ENCODE results near the gene LTB4R2. TPM values are rescaled to one million over a fixed set of nuclear protein-coding genes. Genes with fewer than 3 reads are reported as not detected.

Gene LTB4R2
- total and polyA plus RNA-seq, 2 of the 8 experiments (the other 6 are each of a cell fraction or from before 2014, with no cell fraction given) = 5.3 to 6.7 TPM

DNA sequence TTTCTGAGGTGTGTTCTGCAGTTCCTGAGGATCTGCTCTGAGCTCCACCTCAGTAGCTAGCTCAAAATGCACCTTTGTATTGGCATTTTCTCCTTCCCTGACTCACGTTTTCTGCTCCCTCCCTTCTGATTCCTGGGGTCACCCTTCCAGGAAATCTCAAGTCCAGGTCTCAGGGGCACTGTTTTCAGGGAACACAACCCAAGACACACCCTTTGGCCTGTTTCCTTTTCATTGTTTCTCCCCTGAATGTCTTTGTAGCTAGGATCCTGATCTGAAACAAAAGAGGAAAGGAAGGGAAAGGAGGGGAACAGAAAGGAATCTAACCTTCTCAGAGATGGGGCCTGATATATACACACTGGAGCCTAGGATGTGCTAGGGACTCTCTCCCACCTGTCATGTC is 37.2 kb downstream of the LTB4R2 start (continued):
- TF ChIP-seq CHD7 (IDR thresholded peaks at IDR 0.05; ENCODE audit: insufficient replicate concordance, low read length) = no peak
- TF ChIP-seq JUND (IDR thresholded peaks at IDR 0.05; ENCODE audit: low read length) = no peak
- TF ChIP-seq TCF12 (IDR thresholded peaks at IDR 0.05; ENCODE audit: low read depth, low read length) = no peak
- TF ChIP-seq RXRA (IDR thresholded peaks at IDR 0.05; ENCODE audit: insufficient read depth, low read depth, low read length) = no peak
- no peak for TF ChIP-seq RAD21 (IDR thresholded peaks at IDR 0.05 in 1 of 2, conservative IDR thresholded peaks at IDR 0.05 in 1 of 2; ENCODE audit: low read depth in 2 of 2, low read length in 2 of 2)
- no peak for TF ChIP-seq RNF2 (IDR thresholded peaks at IDR 0.05; ENCODE audit: borderline replicate concordance, low read depth, low read length, missing control alignments, poor library complexity, severe bottlenecking)
- no peak for TF ChIP-seq TAF1 (IDR thresholded peaks at IDR 0.05; ENCODE audit: low read depth, low read length)
- TF ChIP-seq CHD1 (IDR thresholded peaks at IDR 0.05; ENCODE audit: low read depth, low read length) = no peak
- no peak for TF ChIP-seq CREB1 (IDR thresholded peaks at IDR 0.05)
- TF ChIP-seq POLR2A (IDR thresholded peaks at IDR 0.05; ENCODE audit: control extremely low read depth in 1 of 2, low read depth in 2 of 2, low read length in 2 of 2) = no peak
- TF ChIP-seq EZH2 (IDR thresholded peaks at IDR 0.05; ENCODE audit: low read depth, low read length, severe bottlenecking) = no peak
- TF ChIP-seq GABPA (IDR thresholded peaks at IDR 0.05; ENCODE audit: borderline replicate concordance, insufficient read depth, low read length) = no peak
